K562 (cell line): ENCODE measurements around the gene ST14.

Experiments
- BACH1 ChIP-seq: fragments of 200-800 bp; sonication (Bioruptor generic); IDR thresholded peaks from 2 replicates; pipeline ENCODE4 v1.6.1; 2016; ENCODE audit warnings: missing genetic modification characterization, missing compliant biosample characterization
- CBFA2T2 ChIP-seq: fragments of 450-650 bp; conservative IDR thresholded peaks from 2 replicates; pipeline ENCODE4 v1.6.1; 2017; ENCODE audit warnings: mild to moderate bottlenecking
- ILK ChIP-seq: fragments of 450-650 bp; IDR thresholded peaks from 2 replicates; pipeline ENCODE4 v1.6.1; 2016; ENCODE audit warnings: missing genetic modification characterization, low read depth, mild to moderate bottlenecking, missing compliant biosample characterization, moderate library complexity, borderline replicate concordance
- KDM1A ChIP-seq, 2 experiments: fragments of 450-650 bp; IDR thresholded peaks; 2 replicates each; pipeline ENCODE4 v1.6.1; 2016; ENCODE audit warnings: mild to moderate bottlenecking in 2 of 2
- MYC ChIP-seq, 2 experiments: fragments of 250-450 bp in 1 of 2; sonication (Bioruptor Pico) in 1 of 2; IDR thresholded peaks; 2 replicates each; pipeline versions ENCODE4 v1.5.1 to v1.6.1; 2012 to 2021; ENCODE audit warnings: low read depth in 2 of 2, borderline replicate concordance in 1 of 2, improper control_type of control experiment in 1 of 2, low read length in 1 of 2, mild to moderate bottlenecking in 1 of 2, moderate library complexity in 1 of 2
- PHF8 ChIP-seq: fragments of 200-600 bp; sonication (generic); IDR thresholded peaks from 2 replicates; pipeline ENCODE4 v1.6.1; 2012; ENCODE audit warnings: mixed run types, mild to moderate bottlenecking, inconsistent platforms, low read length, moderate library complexity, borderline replicate concordance
- POLR2AphosphoS5 ChIP-seq: IDR thresholded peaks from 2 replicates; pipeline ENCODE4 v1.6.1; 2011; ENCODE audit warnings: mild to moderate bottlenecking, low read depth, low read length, moderate library complexity; ENCODE audit not compliant: control insufficient read depth, insufficient read depth
- SAP30 ChIP-seq: fragments of 200-600 bp; sonication (generic); IDR thresholded peaks from 2 replicates; pipeline ENCODE4 v1.6.1; 2012; ENCODE audit warnings: borderline replicate concordance, low read depth, mild to moderate bottlenecking, moderate library complexity, low read length, control low read depth, inconsistent platforms; ENCODE audit not compliant: insufficient read depth, poor library complexity, severe bottlenecking
- TEAD2 ChIP-seq: fragments of 450-650 bp; IDR thresholded peaks from 2 replicates; pipeline ENCODE4 v1.6.1; 2016; ENCODE audit warnings: missing genetic modification characterization, control low read depth, missing compliant biosample characterization
- ZNF197 ChIP-seq: fragments of 200-800 bp; sonication (Bioruptor generic); IDR thresholded peaks from 2 replicates; pipeline ENCODE4 v1.6.1; 2016; ENCODE audit warnings: low read depth, missing genetic modification characterization, missing compliant biosample characterization
- ZNF507 ChIP-seq: conservative IDR thresholded peaks from 2 replicates; pipeline ENCODE4 v1.6.1; 2017; ENCODE audit warnings: missing genetic modification characterization, missing compliant biosample characterization
- TF ChIP-seq, protein P1 (sequence below), 3 experiments: IDR thresholded peaks in 2 of 3; conservative IDR thresholded peaks in 1 of 3; 2 replicates each; pipeline ENCODE4 v1.5.1; 2011 to 2012; ENCODE audit warnings: low read length in 3 of 3, mild to moderate bottlenecking in 3 of 3, control low read depth in 2 of 3, improper control_type of control experiment in 1 of 3, inconsistent platforms in 1 of 3, low read depth in 1 of 3, mixed read lengths in 1 of 3, moderate library complexity in 1 of 3; ENCODE audit not compliant: insufficient read depth in 2 of 3

DNA sequence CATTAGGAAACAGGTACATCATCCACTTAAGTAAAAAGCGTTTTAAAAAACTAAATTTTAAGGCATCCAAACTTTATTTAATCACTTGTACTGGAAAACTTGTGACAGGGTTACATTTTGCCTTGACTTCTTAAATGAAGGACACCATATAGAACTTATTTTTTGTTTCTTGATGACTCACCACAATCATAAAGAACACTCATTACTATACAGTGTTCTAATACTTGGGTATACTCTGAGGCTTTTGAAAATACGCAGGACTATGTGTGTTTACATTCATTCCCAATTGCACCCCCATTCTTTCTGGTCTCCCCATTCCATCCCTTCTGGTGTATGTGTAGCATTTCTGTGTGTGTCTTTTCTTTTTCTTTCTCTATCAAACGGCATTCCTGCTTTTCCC lies 85.3 kb downstream of the ST14 start:
- TF ChIP-seq, protein P1, sequence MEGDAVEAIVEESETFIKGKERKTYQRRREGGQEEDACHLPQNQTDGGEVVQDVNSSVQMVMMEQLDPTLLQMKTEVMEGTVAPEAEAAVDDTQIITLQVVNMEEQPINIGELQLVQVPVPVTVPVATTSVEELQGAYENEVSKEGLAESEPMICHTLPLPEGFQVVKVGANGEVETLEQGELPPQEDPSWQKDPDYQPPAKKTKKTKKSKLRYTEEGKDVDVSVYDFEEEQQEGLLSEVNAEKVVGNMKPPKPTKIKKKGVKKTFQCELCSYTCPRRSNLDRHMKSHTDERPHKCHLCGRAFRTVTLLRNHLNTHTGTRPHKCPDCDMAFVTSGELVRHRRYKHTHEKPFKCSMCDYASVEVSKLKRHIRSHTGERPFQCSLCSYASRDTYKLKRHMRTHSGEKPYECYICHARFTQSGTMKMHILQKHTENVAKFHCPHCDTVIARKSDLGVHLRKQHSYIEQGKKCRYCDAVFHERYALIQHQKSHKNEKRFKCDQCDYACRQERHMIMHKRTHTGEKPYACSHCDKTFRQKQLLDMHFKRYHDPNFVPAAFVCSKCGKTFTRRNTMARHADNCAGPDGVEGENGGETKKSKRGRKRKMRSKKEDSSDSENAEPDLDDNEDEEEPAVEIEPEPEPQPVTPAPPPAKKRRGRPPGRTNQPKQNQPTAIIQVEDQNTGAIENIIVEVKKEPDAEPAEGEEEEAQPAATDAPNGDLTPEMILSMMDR (IDR thresholded peaks at IDR 0.05 in 2 of 3, conservative IDR thresholded peaks at IDR 0.05 in 1 of 3; ENCODE audit: insufficient read depth in 2 of 3, low read depth in 1 of 3, low read length in 3 of 3): no peak
- TF ChIP-seq ZNF507: no peak
- no peak for TF ChIP-seq MYC (IDR thresholded peaks at IDR 0.05; ENCODE audit: low read depth, low read length)
- TF ChIP-seq MYC (CRISPR knock-in tag; IDR thresholded peaks at IDR 0.05; ENCODE audit: borderline replicate concordance, low read depth): no peak
- no peak for TF ChIP-seq SAP30
- no peak for TF ChIP-seq CBFA2T2
- TF ChIP-seq ZNF197: no peak
- TF ChIP-seq ILK (tag): no peak
- no peak for TF ChIP-seq KDM1A (IDR thresholded peaks at IDR 0.05)
- no peak for TF ChIP-seq POLR2AphosphoS5
- TF ChIP-seq TEAD2 (tag): no peak
- TF ChIP-seq PHF8: no peak
- no peak for TF ChIP-seq BACH1
